IMR-90 (cell line): ENCODE data around the gene SCAF4. TPM values are rescaled to one million over a fixed set of nuclear protein-coding genes. Genes with fewer than 3 reads are reported as not detected.

Experiments used
- ATAC-seq: fragments of 200-7000 bp; cut with Tn5 transposase; 2 replicates; pipeline ENCODE4 v1.9.1; 2020; ENCODE audit warnings: low read depth, mild to moderate bottlenecking, moderate library complexity
- BruUV-seq: library from RNA; stranded (reverse); fragments of 400-500 nt; replicated peaks from 2 replicates; lab custom pipeline; 2021; lab: Mats Ljungman, UMichigan
- CTCF ChIA-PET: fragments of 300-600 bp; formaldehyde crosslinking; extraction: SDS; loops from one replicate; lab custom pipeline; 2021; ENCODE audit warnings: antibody characterized with exemption; lab: Yijun Ruan, JAX
- POLR2A ChIA-PET: fragments of 300-600 bp; sonication (Branson Sonifier 250); formaldehyde crosslinking; loops from one replicate; lab custom pipeline; 2022; ENCODE audit warnings: antibody characterized with exemption; ENCODE audit not compliant: unreplicated experiment; lab: Charles Lee
- DNase-seq: peaks from one replicate; pipeline ENCODE4 v3.0.0; 2013
- H2AFZ ChIP-seq: replicated peaks from 2 replicates; pipeline ENCODE3; 2013; ENCODE audit warnings: low read length, mild to moderate bottlenecking; ENCODE audit not compliant: poor library complexity
- H2AK5ac ChIP-seq: 2 replicates; pipeline ENCODE4 v1.6.1; 2013; ENCODE audit warnings: low read depth, low read length, inconsistent platforms
- H2AK9ac ChIP-seq: replicated peaks from 2 replicates; pipeline ENCODE3; 2013; ENCODE audit warnings: mild to moderate bottlenecking, low read depth, low read length, moderate library complexity; ENCODE audit not compliant: poor library complexity
- H2BK120ac ChIP-seq: 2 replicates; pipeline ENCODE4 v1.6.1; 2013; ENCODE audit warnings: low read depth, low read length, inconsistent platforms
- H2BK15ac ChIP-seq: 3 replicates; pipeline ENCODE4 v1.6.1; 2013; ENCODE audit warnings: low read depth, low read length, inconsistent platforms
- H2BK20ac ChIP-seq: 2 replicates; pipeline ENCODE4 v1.6.1; 2013; ENCODE audit warnings: low read depth, mild to moderate bottlenecking, inconsistent platforms, low read length, moderate library complexity
- H2BK5ac ChIP-seq: 2 replicates; pipeline ENCODE4 v1.6.1; 2013; ENCODE audit warnings: mild to moderate bottlenecking, low read depth, low read length, inconsistent platforms; ENCODE audit not compliant: poor library complexity, severe bottlenecking
- H3K14ac ChIP-seq: replicated peaks from 2 replicates; pipeline ENCODE4 v1.6.1; 2013; ENCODE audit warnings: low read depth, low read length, inconsistent platforms
- H3K18ac ChIP-seq: 2 replicates; pipeline ENCODE4 v1.6.1; 2013; ENCODE audit warnings: low read depth, low read length, control low read depth
- H3K23ac ChIP-seq: 2 replicates; pipeline ENCODE4 v1.6.1; 2013; ENCODE audit warnings: low read depth, low read length, inconsistent platforms
- H3K27ac ChIP-seq: 2 replicates; pipeline ENCODE4 v1.5.1; 2013; ENCODE audit warnings: mild to moderate bottlenecking, control low read depth, low read length; ENCODE audit not compliant: insufficient read depth
- H3K27me3 ChIP-seq: 2 replicates; pipeline ENCODE4 v1.6.1; 2013; ENCODE audit warnings: low read length; ENCODE audit not compliant: control insufficient read depth, insufficient read depth
- H3K36me3 ChIP-seq: 2 replicates; pipeline ENCODE4 v1.6.1; 2013; ENCODE audit warnings: low read length, mixed read lengths; ENCODE audit not compliant: control insufficient read depth, insufficient read depth
- H3K4ac ChIP-seq: 2 replicates; pipeline ENCODE4 v1.6.1; 2013; ENCODE audit warnings: low read depth, low read length, inconsistent platforms
- H3K4me1 ChIP-seq: 2 replicates; pipeline ENCODE4 v1.6.1; 2013; ENCODE audit warnings: low read length, mixed read lengths; ENCODE audit not compliant: control insufficient read depth, insufficient read depth
- H3K4me2 ChIP-seq: 2 replicates; pipeline ENCODE4 v1.6.1; 2013; ENCODE audit warnings: low read depth, mild to moderate bottlenecking, control low read depth, low read length, moderate library complexity
- H3K4me3 ChIP-seq: 2 replicates; pipeline ENCODE4 v1.5.1; 2013; ENCODE audit warnings: low read depth, mild to moderate bottlenecking, control low read depth, low read length, moderate library complexity; ENCODE audit not compliant: insufficient read depth
- H3K56ac ChIP-seq: 2 replicates; pipeline ENCODE4 v1.6.1; 2013; ENCODE audit warnings: low read length, inconsistent platforms; ENCODE audit not compliant: insufficient read depth; ENCODE audit errors: extremely low read depth
- H3K79me1 ChIP-seq, 2 experiments: 2 replicates each; pipeline ENCODE4 v1.6.1; 2013; ENCODE audit warnings: low read length in 2 of 2, inconsistent platforms in 1 of 2, low read depth in 1 of 2
- H3K9ac ChIP-seq: 2 replicates; pipeline ENCODE4 v1.6.1; 2013; ENCODE audit warnings: low read depth, low read length, control low read depth
- H3K9me1 ChIP-seq: 2 replicates; pipeline ENCODE4 v1.6.1; 2013; ENCODE audit warnings: low read length, inconsistent platforms; ENCODE audit not compliant: insufficient read depth
- H3K9me3 ChIP-seq: 2 replicates; pipeline ENCODE4 v1.6.1; 2013; ENCODE audit warnings: low read length; ENCODE audit not compliant: control insufficient read depth, insufficient read depth
- H4K20me1 ChIP-seq: 2 replicates; pipeline ENCODE4 v1.6.1; 2013; ENCODE audit warnings: low read length, inconsistent platforms; ENCODE audit not compliant: insufficient read depth
- H4K5ac ChIP-seq: 2 replicates; pipeline ENCODE4 v1.6.1; 2013; ENCODE audit warnings: mild to moderate bottlenecking, low read depth, low read length, control low read depth
- H4K8ac ChIP-seq, 2 experiments: 2 replicates each; pipeline ENCODE4 v1.6.1; 2013; ENCODE audit warnings: low read depth in 2 of 2, low read length in 2 of 2, control low read depth in 1 of 2, inconsistent platforms in 1 of 2
- H4K91ac ChIP-seq: 2 replicates; pipeline ENCODE4 v1.6.1; 2013; ENCODE audit warnings: low read depth, low read length, inconsistent platforms; ENCODE audit not compliant: insufficient read depth
- CHD1 ChIP-seq: IDR thresholded peaks from 2 replicates; pipeline ENCODE4 v1.6.1; 2012; ENCODE audit warnings: low read depth, low read length, improper control_type of control experiment
- FOS ChIP-seq: fragments of 150-350 bp; IDR thresholded peaks from 2 replicates; pipeline ENCODE4 v1.6.1; 2016; ENCODE audit warnings: low read depth, low read length
- MAFK ChIP-seq: IDR thresholded peaks from 2 replicates; pipeline ENCODE4 v1.6.1; 2012; ENCODE audit warnings: low read depth, low read length, improper control_type of control experiment
- MAZ ChIP-seq: IDR thresholded peaks from 2 replicates; pipeline ENCODE4 v1.6.1; 2012; ENCODE audit warnings: low read depth, mild to moderate bottlenecking, low read length, improper control_type of control experiment, moderate library complexity, borderline replicate concordance
- MXI1 ChIP-seq: IDR thresholded peaks from 2 replicates; pipeline ENCODE4 v1.6.1; 2012; ENCODE audit warnings: low read depth, mild to moderate bottlenecking, low read length, moderate library complexity, borderline replicate concordance
- NFE2L2 ChIP-seq: fragments of 150-350 bp; IDR thresholded peaks from 2 replicates; pipeline ENCODE4 v1.6.1; 2016; ENCODE audit warnings: low read depth, mild to moderate bottlenecking, low read length
- POLR2A ChIP-seq: IDR thresholded peaks from 2 replicates; pipeline ENCODE4 v1.6.1; 2012; ENCODE audit warnings: mild to moderate bottlenecking, low read depth, low read length
- RAD21 ChIP-seq: IDR thresholded peaks from 2 replicates; pipeline ENCODE4 v1.6.1; 2012; ENCODE audit warnings: low read length, improper control_type of control experiment
- RCOR1 ChIP-seq: IDR thresholded peaks from 2 replicates; pipeline ENCODE4 v1.6.1; 2012; ENCODE audit warnings: mild to moderate bottlenecking, low read length, improper control_type of control experiment; ENCODE audit not compliant: insufficient replicate concordance
- RFX5 ChIP-seq: IDR thresholded peaks from 2 replicates; pipeline ENCODE4 v1.8.0; 2012; ENCODE audit warnings: low read depth, mild to moderate bottlenecking, low read length, moderate library complexity
- SMC3 ChIP-seq: fragments of 150-350 bp; IDR thresholded peaks from 2 replicates; pipeline ENCODE4 v1.6.1; 2016; ENCODE audit warnings: low read depth, mild to moderate bottlenecking, antibody characterized with exemption, low read length, moderate library complexity
- WGBS, 2 experiments: methylation state at CpG; one replicate each; pipeline versions ENCODE4 v1.1.5 to v1.1.7; 2013; ENCODE audit warnings: missing lambda C conversion rate in 2 of 2; ENCODE audit not compliant: insufficient read length in 1 of 2; ENCODE audit errors: extremely low coverage in 2 of 2; 5-methylcytosine and 5-hydroxymethylcytosine counted together
- dilution Hi-C: fragments of 300-500 bp; cut with HindIII; formaldehyde crosslinking; loops from one replicate; pipeline ENCODE4 v1.14.3; 2018; ENCODE audit warnings: low sequenced_read_pairs; ENCODE audit not compliant: unreplicated experiment
- in situ Hi-C: fragments of 300-500 bp; cut with MboI; formaldehyde crosslinking; loops from 3 replicates; pipeline ENCODE4 v1.14.3; 2019; ENCODE audit warnings: low sequenced_read_pairs, inconsistent platforms, mixed read lengths
- intact Hi-C: fragments of 100-400 bp; cut with micrococcal nuclease; formaldehyde crosslinking; loops from 2 replicates; pipeline ENCODE4 v1.10.0; 2022
- polyA plus RNA-seq, 3 experiments: library from polyadenylated mRNA; depleted of rRNA; stranded (reverse); fragments of >200 nt; gene quantifications; 2 replicates each; pipeline ENCODE4 v1.2.3, GENCODE V29; 2012; ENCODE audit warnings: low replicate concordance in 1 of 3
- total RNA-seq: library from RNA; depleted of rRNA; stranded (reverse); fragments of >200 nt; gene quantifications from 2 replicates; pipeline ENCODE4 v1.2.3, GENCODE V29; 2012
- TF ChIP-seq, protein P1 (sequence below): fragments of 150-350 bp; IDR thresholded peaks from 2 replicates; pipeline ENCODE4 v1.6.1; 2016; ENCODE audit warnings: low read depth, mild to moderate bottlenecking, low read length, moderate library complexity, borderline replicate concordance
- TF ChIP-seq, protein P2 (sequence below): fragments of 150-350 bp; IDR thresholded peaks from 2 replicates; pipeline ENCODE4 v1.6.1; 2017; ENCODE audit warnings: mild to moderate bottlenecking, antibody characterized with exemption, low read length, low read depth
- TF ChIP-seq, protein P3 (sequence below): conservative IDR thresholded peaks from 2 replicates; pipeline ENCODE4 v1.5.1; 2012; ENCODE audit warnings: mild to moderate bottlenecking, low read depth, low read length, improper control_type of control experiment

SCAF4 gene
- total and polyA plus RNA-seq, 2 of the 4 experiments (the other 2 are of a cell fraction) = 2.7 to 12.1 TPM

DNA sequence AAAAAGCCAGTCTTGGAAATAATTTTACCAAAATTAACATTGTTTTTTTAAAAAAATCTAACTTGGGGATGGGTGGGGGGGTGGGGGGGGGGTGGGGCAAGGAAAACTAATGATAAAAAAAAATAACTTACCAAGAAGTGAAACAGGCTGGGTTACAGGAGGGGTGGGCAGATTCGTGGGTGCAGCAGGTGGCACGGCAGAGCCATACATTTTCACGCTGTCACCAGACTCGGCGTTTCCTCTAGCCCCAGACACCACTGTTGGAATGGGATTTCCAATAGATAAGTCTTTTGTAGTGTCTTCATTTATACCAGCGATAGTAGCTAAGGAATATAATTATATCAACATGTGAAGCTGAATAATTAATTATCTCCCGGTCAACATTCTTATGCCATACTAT lies 47.0 kb downstream of the SCAF4 start (continued):
- TF ChIP-seq MXI1 (no peak), CHD1 (no peak)

DNA sequence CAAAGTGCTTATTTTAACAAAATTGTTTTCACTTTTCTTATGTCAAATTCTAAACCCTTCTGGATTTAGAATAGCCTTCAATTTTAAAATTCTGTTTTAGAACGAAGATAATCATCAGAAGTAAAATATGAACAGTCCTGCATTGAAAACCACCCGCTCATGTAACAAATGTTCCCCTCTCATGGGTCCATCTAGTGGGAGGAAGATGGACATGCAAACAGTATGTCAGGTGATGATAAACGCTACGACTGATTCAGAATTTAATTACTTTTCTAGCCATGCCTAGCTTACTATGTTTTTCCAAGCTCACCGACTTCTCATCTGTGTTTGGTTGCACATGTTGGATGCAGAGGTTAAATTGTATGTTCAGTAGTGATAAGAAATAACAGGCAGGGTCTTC lies 48.9 kb downstream of the SCAF4 start:
- H2BK5ac ChIP-seq = no peak overlapping the region
- dilution Hi-C loops = no loop called here
- POLR2A ChIA-PET = no interaction called here
- H3K36me3 ChIP-seq = peaks cover 33% of the 10 kb centered on the region
- H2BK20ac ChIP-seq = no peak overlapping the region
- H3K27ac ChIP-seq = no peak overlapping the region
- H3K9ac ChIP-seq = no peak overlapping the region
- H3K14ac ChIP-seq = no peak overlapping the region
- no peak overlapping the region for H3K4ac ChIP-seq
- H3K4me2 ChIP-seq = no peak overlapping the region
- no peaks in the 10 kb centered on the region; the same call in 1 of the 2 replicates for H4K20me1 ChIP-seq
- no peak overlapping the region for H2AFZ ChIP-seq
- H4K5ac ChIP-seq = no peak overlapping the region
- no peak overlapping the region for H2BK15ac ChIP-seq
- ATAC-seq (no peak), DNase-seq (no peak)
- no peak overlapping the region for H3K23ac ChIP-seq
- no peaks in the 10 kb centered on the region for H3K9me3 ChIP-seq
- H3K56ac ChIP-seq = no peak overlapping the region
- H3K4me3 ChIP-seq = no peak overlapping the region
- CTCF ChIA-PET = no interaction called here
- H3K9me1 ChIP-seq = no peaks in the 10 kb centered on the region; the same call in 1 of the 2 replicates
- no peak overlapping the region for H3K18ac ChIP-seq
- intact Hi-C loops = no loop called here
- no peak overlapping the region for H4K91ac ChIP-seq
- H3K4me1 ChIP-seq = 0 out of 2 replicates have a peak, but pooled peaks cover 1% of the 10 kb centered on the region
- no peaks in the 10 kb centered on the region for H3K27me3 ChIP-seq
- no peak overlapping the region for H4K8ac ChIP-seq
- H3K79me1 ChIP-seq = peaks cover 18 to 28% of the 10 kb centered on the region in 2 experiments
- H2BK120ac ChIP-seq = no peak overlapping the region
- no TSS peak for BruUV-seq
- no peak overlapping the region for H2AK9ac ChIP-seq
- no CpG with 5 or more reads among the region's 5 CpGs for WGBS, 2 experiments
- H2AK5ac ChIP-seq = no peak overlapping the region
- in situ Hi-C loops = no loop called here
- TF ChIP-seq MAZ = no peak
- TF ChIP-seq FOS = no peak
- TF ChIP-seq, protein P1, sequence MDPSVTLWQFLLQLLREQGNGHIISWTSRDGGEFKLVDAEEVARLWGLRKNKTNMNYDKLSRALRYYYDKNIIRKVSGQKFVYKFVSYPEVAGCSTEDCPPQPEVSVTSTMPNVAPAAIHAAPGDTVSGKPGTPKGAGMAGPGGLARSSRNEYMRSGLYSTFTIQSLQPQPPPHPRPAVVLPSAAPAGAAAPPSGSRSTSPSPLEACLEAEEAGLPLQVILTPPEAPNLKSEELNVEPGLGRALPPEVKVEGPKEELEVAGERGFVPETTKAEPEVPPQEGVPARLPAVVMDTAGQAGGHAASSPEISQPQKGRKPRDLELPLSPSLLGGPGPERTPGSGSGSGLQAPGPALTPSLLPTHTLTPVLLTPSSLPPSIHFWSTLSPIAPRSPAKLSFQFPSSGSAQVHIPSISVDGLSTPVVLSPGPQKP = no peak
- no peak for TF ChIP-seq SMC3
- TF ChIP-seq RFX5 = no peak
- TF ChIP-seq RAD21 = no peak
- TF ChIP-seq MAFK = no peak
- TF ChIP-seq CHD1 = no peak
- no peak for TF ChIP-seq RCOR1
- TF ChIP-seq MXI1 = no peak
- TF ChIP-seq, protein P2, sequence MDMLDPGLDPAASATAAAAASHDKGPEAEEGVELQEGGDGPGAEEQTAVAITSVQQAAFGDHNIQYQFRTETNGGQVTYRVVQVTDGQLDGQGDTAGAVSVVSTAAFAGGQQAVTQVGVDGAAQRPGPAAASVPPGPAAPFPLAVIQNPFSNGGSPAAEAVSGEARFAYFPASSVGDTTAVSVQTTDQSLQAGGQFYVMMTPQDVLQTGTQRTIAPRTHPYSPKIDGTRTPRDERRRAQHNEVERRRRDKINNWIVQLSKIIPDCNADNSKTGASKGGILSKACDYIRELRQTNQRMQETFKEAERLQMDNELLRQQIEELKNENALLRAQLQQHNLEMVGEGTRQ = no peak
- TF ChIP-seq, protein P3, sequence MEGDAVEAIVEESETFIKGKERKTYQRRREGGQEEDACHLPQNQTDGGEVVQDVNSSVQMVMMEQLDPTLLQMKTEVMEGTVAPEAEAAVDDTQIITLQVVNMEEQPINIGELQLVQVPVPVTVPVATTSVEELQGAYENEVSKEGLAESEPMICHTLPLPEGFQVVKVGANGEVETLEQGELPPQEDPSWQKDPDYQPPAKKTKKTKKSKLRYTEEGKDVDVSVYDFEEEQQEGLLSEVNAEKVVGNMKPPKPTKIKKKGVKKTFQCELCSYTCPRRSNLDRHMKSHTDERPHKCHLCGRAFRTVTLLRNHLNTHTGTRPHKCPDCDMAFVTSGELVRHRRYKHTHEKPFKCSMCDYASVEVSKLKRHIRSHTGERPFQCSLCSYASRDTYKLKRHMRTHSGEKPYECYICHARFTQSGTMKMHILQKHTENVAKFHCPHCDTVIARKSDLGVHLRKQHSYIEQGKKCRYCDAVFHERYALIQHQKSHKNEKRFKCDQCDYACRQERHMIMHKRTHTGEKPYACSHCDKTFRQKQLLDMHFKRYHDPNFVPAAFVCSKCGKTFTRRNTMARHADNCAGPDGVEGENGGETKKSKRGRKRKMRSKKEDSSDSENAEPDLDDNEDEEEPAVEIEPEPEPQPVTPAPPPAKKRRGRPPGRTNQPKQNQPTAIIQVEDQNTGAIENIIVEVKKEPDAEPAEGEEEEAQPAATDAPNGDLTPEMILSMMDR = no peak
- TF ChIP-seq NFE2L2 = no peak
- TF ChIP-seq POLR2A = no peak
